IPS-NIHi7 (cell line): Measurements from ENCODE around the gene POPDC3.
"Not testable (repeated sequence)": the region's sequence is repeated elsewhere in the genome, so short reads cannot be mapped to it uniquely, and the experiment has no call there.

Experiments used
- DNase-seq: peaks from one replicate; pipeline ENCODE4 v3.0.0; 2012; ENCODE audit warnings: mixed read lengths; ENCODE audit errors: extremely low spot score

The POPDC3 gene

GRCh38 chr6:105196076-105196475 is 16.3 kb upstream of the POPDC3 start:
- DNase-seq, result no peak

GRCh38 chr6:105194591-105194990 is 14.8 kb upstream of the POPDC3 start:
- no peak for DNase-seq

GRCh38 chr6:105194106-105194505 is 14.3 kb upstream of the POPDC3 start:
- DNase-seq, result no peak

- DNase-seq, result no peak
These were observed 13.8 kb upstream of the POPDC3 start for GRCh38 chr6:105193647-105194046.

GRCh38 chr6:105192707-105193465 is 13.1 kb upstream of the POPDC3 start:
- DNase-seq, result no peak

GRCh38 chr6:105191351-105191750 is 11.5 kb upstream of the POPDC3 start:
- DNase-seq, result no peak

GRCh38 chr6:105189026-105189820 is 9.4 kb upstream of the POPDC3 start:
- DNase-seq, result no peak

GRCh38 chr6:105188251-105188650 is 8.4 kb upstream of the POPDC3 start:
- DNase-seq, result no peak

GRCh38 chr6:105186576-105186975 is 6.8 kb upstream of the POPDC3 start:
- DNase-seq, result no peak

GRCh38 chr6:105184921-105185320 is 5.1 kb upstream of the POPDC3 start:
- no peak for DNase-seq

- no peak for DNase-seq
These were observed 2.2 kb upstream of the POPDC3 start for GRCh38 chr6:105181981-105182515.

GRCh38 chr6:105178636-105179035 is 1.2 kb downstream of the POPDC3 start:
- no peak for DNase-seq

GRCh38 chr6:105178110-105178509 is 1.7 kb downstream of the POPDC3 start:
- no peak for DNase-seq

- DNase-seq, result no peak
These were observed 2.3 kb downstream of the POPDC3 start for GRCh38 chr6:105177556-105177955.

GRCh38 chr6:105174512-105174911 is 5.3 kb downstream of the POPDC3 start:
- DNase-seq, result no peak

GRCh38 chr6:105172515-105172914 is 7.3 kb downstream of the POPDC3 start:
- not testable (repeated sequence) for DNase-seq

- no peak for DNase-seq
These were observed 9.8 kb downstream of the POPDC3 start for GRCh38 chr6:105170059-105170458.

- no peak for DNase-seq
These were observed 11.9 kb downstream of the POPDC3 start for GRCh38 chr6:105167914-105168313.

GRCh38 chr6:105164418-105164817 is 15.4 kb downstream of the POPDC3 start:
- no peak for DNase-seq

- no peak for DNase-seq
These were observed 16.6 kb downstream of the POPDC3 start for GRCh38 chr6:105163183-105163582.

GRCh38 chr6:105162377-105162776 is 17.4 kb downstream of the POPDC3 start:
- DNase-seq, result no peak

GRCh38 chr6:105161421-105161820 is 18.4 kb downstream of the POPDC3 start:
- no peak for DNase-seq

GRCh38 chr6:105153676-105154075 is 26.1 kb downstream of the POPDC3 start:
- no peak for DNase-seq
